ENCODE measurements around the gene MKKS. TPM values are rescaled to one million over a fixed set of nuclear protein-coding genes. Genes with fewer than 3 reads are reported as not detected.

Gene MKKS
- total and polyA plus RNA-seq, 2 of the 13 experiments (the other 11 are each of a cell fraction or from before 2014, with no cell fraction given): 26.7 to 34.5 TPM

DNA sequence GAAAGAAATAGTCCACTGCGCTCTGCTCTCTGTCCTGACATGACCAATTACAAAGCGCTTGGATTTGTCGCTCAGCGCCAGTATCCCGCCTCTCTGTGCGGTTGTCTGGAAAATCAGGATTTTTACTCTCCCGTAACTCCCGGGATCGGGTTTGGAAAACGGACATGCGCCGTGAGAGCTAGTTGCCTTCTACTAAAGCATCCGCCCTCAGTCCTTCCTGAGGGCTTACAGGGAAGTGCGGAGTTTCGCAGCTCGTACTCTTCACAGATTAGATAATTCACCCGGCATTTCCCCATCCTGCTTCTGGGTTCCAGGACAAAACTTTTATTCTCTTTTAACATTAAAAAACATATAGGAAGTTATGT is 427 bp upstream of the MKKS start (continued):
- TF ChIP-seq ZNF335 (CRISPR knock-in tag; IDR thresholded peaks at IDR 0.05): 0 out of 2 replicates have a peak, but pooled peaks have one; percentile 79
- TF ChIP-seq MBD4 (IDR thresholded peaks at IDR 0.05; ENCODE audit: borderline replicate concordance, low read length): peak; percentile 97
- TF ChIP-seq NFYC (CRISPR knock-in tag; IDR thresholded peaks at IDR 0.05): peak; percentile 82
- peak; percentile 58; the same call in 1 of the 2 replicates for TF ChIP-seq TEF (CRISPR knock-in tag; IDR thresholded peaks at IDR 0.05)
- peak; percentile 77; the same call in 1 of the 2 replicates for TF ChIP-seq IRF2 (CRISPR knock-in tag; IDR thresholded peaks at IDR 0.05)
- no peak; the same call in 1 of the 2 replicates for TF ChIP-seq SRY (CRISPR knock-in tag; IDR thresholded peaks at IDR 0.05)
- TF ChIP-seq SIN3A (IDR thresholded peaks at IDR 0.05; ENCODE audit: borderline replicate concordance, low read depth, low read length): peak; percentile 77; the same call in 1 of the 2 replicates
- no peak for TF ChIP-seq ZFP36L1 (CRISPR knock-in tag; IDR thresholded peaks at IDR 0.05)
- peak; percentile 88 for TF ChIP-seq SP2 (CRISPR knock-in tag; IDR thresholded peaks at IDR 0.05)
- 0 out of 2 replicates have a peak, but pooled peaks have one; percentile 89 for TF ChIP-seq ZNF224 (CRISPR knock-in tag; IDR thresholded peaks at IDR 0.05)
- TF ChIP-seq XBP1 (CRISPR knock-in tag; IDR thresholded peaks at IDR 0.05): no peak
- TF ChIP-seq, protein P1, sequence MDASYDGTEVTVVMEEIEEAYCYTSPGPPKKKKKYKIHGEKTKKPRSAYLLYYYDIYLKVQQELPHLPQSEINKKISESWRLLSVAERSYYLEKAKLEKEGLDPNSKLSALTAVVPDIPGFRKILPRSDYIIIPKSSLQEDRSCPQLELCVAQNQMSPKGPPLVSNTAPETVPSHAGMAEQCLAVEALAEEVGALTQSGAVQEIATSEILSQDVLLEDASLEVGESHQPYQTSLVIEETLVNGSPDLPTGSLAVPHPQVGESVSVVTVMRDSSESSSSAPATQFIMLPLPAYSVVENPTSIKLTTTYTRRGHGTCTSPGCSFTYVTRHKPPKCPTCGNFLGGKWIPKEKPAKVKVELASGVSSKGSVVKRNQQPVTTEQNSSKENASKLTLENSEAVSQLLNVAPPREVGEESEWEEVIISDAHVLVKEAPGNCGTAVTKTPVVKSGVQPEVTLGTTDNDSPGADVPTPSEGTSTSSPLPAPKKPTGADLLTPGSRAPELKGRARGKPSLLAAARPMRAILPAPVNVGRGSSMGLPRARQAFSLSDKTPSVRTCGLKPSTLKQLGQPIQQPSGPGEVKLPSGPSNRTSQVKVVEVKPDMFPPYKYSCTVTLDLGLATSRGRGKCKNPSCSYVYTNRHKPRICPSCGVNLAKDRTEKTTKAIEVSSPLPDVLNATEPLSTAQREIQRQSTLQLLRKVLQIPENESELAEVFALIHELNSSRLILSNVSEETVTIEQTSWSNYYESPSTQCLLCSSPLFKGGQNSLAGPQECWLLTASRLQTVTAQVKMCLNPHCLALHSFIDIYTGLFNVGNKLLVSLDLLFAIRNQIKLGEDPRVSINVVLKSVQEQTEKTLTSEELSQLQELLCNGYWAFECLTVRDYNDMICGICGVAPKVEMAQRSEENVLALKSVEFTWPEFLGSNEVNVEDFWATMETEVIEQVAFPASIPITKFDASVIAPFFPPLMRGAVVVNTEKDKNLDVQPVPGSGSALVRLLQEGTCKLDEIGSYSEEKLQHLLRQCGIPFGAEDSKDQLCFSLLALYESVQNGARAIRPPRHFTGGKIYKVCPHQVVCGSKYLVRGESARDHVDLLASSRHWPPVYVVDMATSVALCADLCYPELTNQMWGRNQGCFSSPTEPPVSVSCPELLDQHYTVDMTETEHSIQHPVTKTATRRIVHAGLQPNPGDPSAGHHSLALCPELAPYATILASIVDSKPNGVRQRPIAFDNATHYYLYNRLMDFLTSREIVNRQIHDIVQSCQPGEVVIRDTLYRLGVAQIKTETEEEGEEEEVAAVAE (CRISPR knock-in tag; IDR thresholded peaks at IDR 0.05; ENCODE audit: borderline replicate concordance): peak; percentile 10; the same call in 1 of the 2 replicates
- peak; percentile 13; the same call in 1 of the 2 replicates for TF ChIP-seq DDIT3 (CRISPR knock-in tag; IDR thresholded peaks at IDR 0.05)
- peak; percentile 84 for TF ChIP-seq MAZ (IDR thresholded peaks at IDR 0.05; ENCODE audit: borderline replicate concordance, low read depth, low read length)
- no peak for TF ChIP-seq MAZ (CRISPR knock-in tag; IDR thresholded peaks at IDR 0.05; ENCODE audit: low read depth)
- peak; percentile 13; the same call in 1 of the 2 replicates for TF ChIP-seq FOXK1 (CRISPR knock-in tag; IDR thresholded peaks at IDR 0.05; ENCODE audit: borderline replicate concordance, low read depth)
- TF ChIP-seq SMYD3 (CRISPR knock-in tag; IDR thresholded peaks at IDR 0.05): peak; percentile 22; the same call in 1 of the 2 replicates
- no peak for TF ChIP-seq JDP2 (CRISPR knock-in tag; IDR thresholded peaks at IDR 0.05; ENCODE audit: borderline replicate concordance)
- TF ChIP-seq CBX5 (CRISPR knock-in tag; IDR thresholded peaks at IDR 0.05; ENCODE audit: borderline replicate concordance): peak; percentile 1; the same call in 1 of the 2 replicates
- TF ChIP-seq ZNF451 (CRISPR knock-in tag; IDR thresholded peaks at IDR 0.05): no peak
- TF ChIP-seq, protein P2, sequence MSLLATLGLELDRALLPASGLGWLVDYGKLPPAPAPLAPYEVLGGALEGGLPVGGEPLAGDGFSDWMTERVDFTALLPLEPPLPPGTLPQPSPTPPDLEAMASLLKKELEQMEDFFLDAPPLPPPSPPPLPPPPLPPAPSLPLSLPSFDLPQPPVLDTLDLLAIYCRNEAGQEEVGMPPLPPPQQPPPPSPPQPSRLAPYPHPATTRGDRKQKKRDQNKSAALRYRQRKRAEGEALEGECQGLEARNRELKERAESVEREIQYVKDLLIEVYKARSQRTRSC (CRISPR knock-in tag; IDR thresholded peaks at IDR 0.05; ENCODE audit: low read depth): 0 out of 2 replicates have a peak, but pooled peaks have one; percentile 53

Measured in HepG2 (cell line).